ENCODE data around the gene KIAA0825. TPM values are rescaled to one million over a fixed set of nuclear protein-coding genes. Genes with fewer than 3 reads are reported as not detected.

Gene KIAA0825
- total and polyA plus RNA-seq, 2 experiments from 2014 or later = 1.7 to 1.8 TPM

GRCh38 chr5:94614156-94614805 lies 4.1 kb downstream of the KIAA0825 start:
- no peaks in the 10 kb centered on the region for H3K27me3 ChIP-seq (ENCODE audit: insufficient read depth)
- DNase-seq (ENCODE audit: low spot score) (no peak), ATAC-seq (no peak)
- TF ChIP-seq ZNF331 (CRISPR knock-in tag; IDR thresholded peaks at IDR 0.05; ENCODE audit: low read depth) (no peak), CTCF (conservative IDR thresholded peaks at IDR 0.05; ENCODE audit: low read depth in 2 of 2) (no peak), EZH2phosphoT487 (IDR thresholded peaks at IDR 0.05; ENCODE audit: unreplicated experiment) (no peak), EZH2 (IDR thresholded peaks at IDR 0.05; ENCODE audit: low read depth, unreplicated experiment) (no peak), ZNF114 (CRISPR knock-in tag; IDR thresholded peaks at IDR 0.05) (no peak), CREB1 (CRISPR knock-in tag; IDR thresholded peaks at IDR 0.05; ENCODE audit: low read depth) (no peak)
- no peak overlapping the region for H3K27ac ChIP-seq (ENCODE audit: low read depth)
- no peaks in the 10 kb centered on the region for H3K36me3 ChIP-seq (ENCODE audit: insufficient read depth)
- H3K4me2 ChIP-seq = no peak overlapping the region
- H2AFZ ChIP-seq = no peak overlapping the region
- no peaks in the 10 kb centered on the region for H3K27me3 Mint-ChIP-seq (ENCODE audit: insufficient read depth, low read depth, poor library complexity)
- H3K4me3 Mint-ChIP-seq = no peak overlapping the region
- H3F3A ChIP-seq (replicated peaks; ENCODE audit: low read depth) = no peaks in the 10 kb centered on the region
- H3K79me2 ChIP-seq (replicated peaks; ENCODE audit: insufficient read depth) = peaks cover 9% of the 10 kb centered on the region
- H3K4me1 Mint-ChIP-seq = peaks cover 29% of the 10 kb centered on the region
- no peaks in the 10 kb centered on the region for H3K9me3 Mint-ChIP-seq
- H4K20me1 ChIP-seq (replicated peaks; ENCODE audit: insufficient read depth) = peaks cover 3% of the 10 kb centered on the region; the same call in 1 of the 2 replicates
- H3K4me3 ChIP-seq = no peak overlapping the region
- no peaks in the 10 kb centered on the region; the same call in 2 of the 3 replicates for H3K36me3 Mint-ChIP-seq (ENCODE audit: low read depth)
- peaks cover 24% of the 10 kb centered on the region for H3K4me1 ChIP-seq (ENCODE audit: insufficient read depth)
- no peaks in the 10 kb centered on the region for H3K9me2 ChIP-seq (ENCODE audit: insufficient read depth)
- no peak overlapping the region; the same call in 1 of the 2 replicates for H3K27ac Mint-ChIP-seq

GRCh38 chr5:94613583-94613982 lies 4.8 kb downstream of the KIAA0825 start:
- H3K4me3 Mint-ChIP-seq = no peak overlapping the region
- no peaks in the 10 kb centered on the region for H3K27me3 Mint-ChIP-seq (ENCODE audit: insufficient read depth, low read depth, poor library complexity)
- no peak overlapping the region for H2AFZ ChIP-seq
- no peaks in the 10 kb centered on the region for H3K9me2 ChIP-seq (ENCODE audit: insufficient read depth)
- peak; percentile 75 for DNase-seq (ENCODE audit: low spot score)
- no peaks in the 10 kb centered on the region for H3K27me3 ChIP-seq (ENCODE audit: insufficient read depth)
- peaks cover 26% of the 10 kb centered on the region for H3K4me1 Mint-ChIP-seq
- no peak overlapping the region for H3K4me2 ChIP-seq
- H3K4me1 ChIP-seq (ENCODE audit: insufficient read depth) = peaks cover 24% of the 10 kb centered on the region
- no peaks in the 10 kb centered on the region for H3F3A ChIP-seq (replicated peaks; ENCODE audit: low read depth)
- no peak overlapping the region for H3K4me3 ChIP-seq
- peaks cover 6% of the 10 kb centered on the region; the same call in 1 of the 2 replicates for H3K79me2 ChIP-seq (replicated peaks; ENCODE audit: insufficient read depth)
- H3K36me3 Mint-ChIP-seq (ENCODE audit: low read depth) = no peaks in the 10 kb centered on the region
- ATAC-seq = peak; percentile 38
- no peaks in the 10 kb centered on the region for H4K20me1 ChIP-seq (replicated peaks; ENCODE audit: insufficient read depth)
- H3K27ac ChIP-seq (ENCODE audit: low read depth) = no peak overlapping the region
- no peaks in the 10 kb centered on the region for H3K36me3 ChIP-seq (ENCODE audit: insufficient read depth)
- no peaks in the 10 kb centered on the region for H3K9me3 Mint-ChIP-seq
- TF ChIP-seq CTCF (conservative IDR thresholded peaks at IDR 0.05; ENCODE audit: low read depth in 2 of 2) (peak; percentile 65 to 69), NANOG (IDR thresholded peaks at IDR 0.05; ENCODE audit: borderline replicate concordance) (no peak)
- H3K27ac Mint-ChIP-seq = no peak overlapping the region; the same call in 1 of the 2 replicates

Data from GM23338 (cell line).